ENCODE measurements around the gene GNGT1. TPM values are rescaled to one million over a fixed set of nuclear protein-coding genes. Genes with fewer than 3 reads are reported as not detected.

The GNGT1 gene
- total RNA-seq, 1 experiment from 2014 or later = not detected

GRCh38 chr7:93945756-93946535 lies 39.6 kb downstream of the GNGT1 start:
- H3K27ac ChIP-seq (ENCODE audit: low read length) = no peak overlapping the region
- H3K36me3 ChIP-seq (ENCODE audit: control insufficient read depth, insufficient read depth, low read length) = no peaks in the 10 kb centered on the region
- intact Hi-C loops (cut with micrococcal nuclease; ENCODE audit: unreplicated experiment) = no loop called here
- TF ChIP-seq SIN3A (IDR thresholded peaks at IDR 0.05; ENCODE audit: borderline replicate concordance, insufficient read depth, low read depth, low read length) (no peak), TCF7L2 (IDR thresholded peaks at IDR 0.05; ENCODE audit: low read depth, low read length) (no peak), POLR2AphosphoS5 (IDR thresholded peaks at IDR 0.05; ENCODE audit: low read depth, low read length) (no peak), REST (IDR thresholded peaks at IDR 0.05; ENCODE audit: insufficient read depth in 1 of 2, low read depth in 2 of 2, low read length in 1 of 2) (no peak), CTCF (IDR thresholded peaks at IDR 0.05) (no peak)
- no peak overlapping the region for H3K4me3 ChIP-seq (ENCODE audit: low read depth in 2 of 2, low read length in 2 of 2)
- BruUV-seq (replicated peaks) = no TSS peak
- no peaks in the 10 kb centered on the region for H3K9me3 ChIP-seq (ENCODE audit: control insufficient read depth, insufficient read depth, low read depth, low read length)
- no peaks in the 10 kb centered on the region for H3K4me1 ChIP-seq (ENCODE audit: control insufficient read depth, insufficient read depth, low read length)
- CTCF ChIA-PET = no interaction called here
- in situ Hi-C loops (cut with HindIII; ENCODE audit: low pct_unique_long_range_greater_than_20kb, low sequenced_read_pairs) = no loop called here
- no peak for ATAC-seq
- DNase-seq (ENCODE audit: low read depth, low spot score) = no peak
- H3K27me3 ChIP-seq (ENCODE audit: control insufficient read depth, insufficient read depth, low read length) = no peaks in the 10 kb centered on the region
- POLR2A ChIA-PET = no interaction called here

GRCh38 chr7:93948106-93948505 lies 41.7 kb downstream of the GNGT1 start:
- Histone ChIP-seq H3K4me1 (ENCODE audit: control insufficient read depth, insufficient read depth, low read length) (no peaks in the 10 kb centered on the region), H3K9me3 (ENCODE audit: control insufficient read depth, insufficient read depth, low read depth, low read length) (no peaks in the 10 kb centered on the region), H3K4me3 (ENCODE audit: low read depth in 2 of 2, low read length in 2 of 2) (no peak overlapping the region), H3K27ac (ENCODE audit: low read length) (no peak overlapping the region), H3K27me3 (ENCODE audit: control insufficient read depth, insufficient read depth, low read length) (no peaks in the 10 kb centered on the region), H3K36me3 (ENCODE audit: control insufficient read depth, insufficient read depth, low read length) (no peaks in the 10 kb centered on the region)
- POLR2A ChIA-PET = interaction anchor here (0.5 kb wide), 1 partner anchor 19 kb away, joined by 7 read pairs; no protein-coding TSS in a partner anchor
- no TSS peak for BruUV-seq (replicated peaks)
- intact Hi-C loops (cut with micrococcal nuclease; ENCODE audit: unreplicated experiment) (no loop called here), in situ Hi-C loops (cut with HindIII; ENCODE audit: low pct_unique_long_range_greater_than_20kb, low sequenced_read_pairs) (no loop called here)
- no peak for ATAC-seq
- DNase-seq (ENCODE audit: low read depth, low spot score) = no peak
- CTCF ChIA-PET = no interaction called here
- no peak for TF ChIP-seq CTCF (IDR thresholded peaks at IDR 0.05)
